Gastroesophageal sphincter (tissue), 3 donors: ENCODE measurements around the gene YWHAQ.
"Not testable (repeated sequence)": the region's sequence is repeated elsewhere in the genome, so short reads cannot be mapped to it uniquely, and the experiment has no call there.

ENCODE experiments used
- EP300 ChIP-seq: sonication (generic); formaldehyde crosslinking; IDR thresholded peaks from one replicate; pipeline ENCODE4 v1.6.1; 2017; ENCODE audit warnings: antibody characterized with exemption, mild to moderate bottlenecking
- POLR2A ChIP-seq, 2 donors: fragments of 450-650 bp; IDR thresholded peaks; one replicate each; pipeline ENCODE4 v1.6.1; 2017; ENCODE audit warnings: antibody characterized with exemption in 2 of 2, mild to moderate bottlenecking in 2 of 2, moderate library complexity in 1 of 2
- POLR2AphosphoS5 ChIP-seq: sonication (generic); formaldehyde crosslinking; IDR thresholded peaks from one replicate; pipeline ENCODE4 v1.6.1; 2017; ENCODE audit warnings: antibody characterized with exemption
- TF ChIP-seq, protein P1 (sequence below), 4 experiments: fragments of 200-600 bp in 2 of 4; fragments of 450-650 bp in 2 of 4; sonication (generic) in 1 of 4; IDR thresholded peaks; one replicate each; pipeline ENCODE4 v1.5.1; 2017 to 2019; ENCODE audit warnings: antibody characterized with exemption in 4 of 4, mild to moderate bottlenecking in 2 of 4, moderate library complexity in 2 of 4

- not testable (repeated sequence) for TF ChIP-seq POLR2AphosphoS5; POLR2A (IDR thresholded peaks at IDR 0.05); EP300
- TF ChIP-seq, protein P1, sequence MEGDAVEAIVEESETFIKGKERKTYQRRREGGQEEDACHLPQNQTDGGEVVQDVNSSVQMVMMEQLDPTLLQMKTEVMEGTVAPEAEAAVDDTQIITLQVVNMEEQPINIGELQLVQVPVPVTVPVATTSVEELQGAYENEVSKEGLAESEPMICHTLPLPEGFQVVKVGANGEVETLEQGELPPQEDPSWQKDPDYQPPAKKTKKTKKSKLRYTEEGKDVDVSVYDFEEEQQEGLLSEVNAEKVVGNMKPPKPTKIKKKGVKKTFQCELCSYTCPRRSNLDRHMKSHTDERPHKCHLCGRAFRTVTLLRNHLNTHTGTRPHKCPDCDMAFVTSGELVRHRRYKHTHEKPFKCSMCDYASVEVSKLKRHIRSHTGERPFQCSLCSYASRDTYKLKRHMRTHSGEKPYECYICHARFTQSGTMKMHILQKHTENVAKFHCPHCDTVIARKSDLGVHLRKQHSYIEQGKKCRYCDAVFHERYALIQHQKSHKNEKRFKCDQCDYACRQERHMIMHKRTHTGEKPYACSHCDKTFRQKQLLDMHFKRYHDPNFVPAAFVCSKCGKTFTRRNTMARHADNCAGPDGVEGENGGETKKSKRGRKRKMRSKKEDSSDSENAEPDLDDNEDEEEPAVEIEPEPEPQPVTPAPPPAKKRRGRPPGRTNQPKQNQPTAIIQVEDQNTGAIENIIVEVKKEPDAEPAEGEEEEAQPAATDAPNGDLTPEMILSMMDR (IDR thresholded peaks at IDR 0.05), result not testable (repeated sequence)
Measured at GRCh38 chr2:9595256-9595655, 35.5 kb downstream of the YWHAQ start.
